ENCODE measurements around the gene SRGN. TPM values are rescaled to one million over a fixed set of nuclear protein-coding genes. Genes with fewer than 3 reads are reported as not detected.

SRGN gene
- total RNA-seq, 1 donor from 2014 or later = 54.3 TPM

DNA sequence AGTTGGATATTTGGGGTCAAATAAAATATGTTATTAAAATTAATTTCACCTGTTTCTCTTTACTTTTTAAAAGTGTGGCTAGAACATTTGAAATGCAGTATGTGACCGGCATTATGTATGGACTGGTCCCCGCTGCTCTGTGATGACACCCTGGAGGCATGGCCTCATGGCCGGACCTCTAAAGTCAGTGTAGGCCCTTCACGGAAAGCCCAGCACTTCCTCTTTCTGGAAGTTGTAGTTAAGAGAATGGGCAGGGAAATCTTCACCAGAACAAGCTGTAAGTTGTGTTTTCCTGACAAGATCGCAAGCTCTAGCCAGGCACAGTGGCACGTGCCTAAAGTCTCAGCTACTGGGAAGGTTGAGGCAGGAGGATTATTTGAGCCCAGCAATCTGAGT lies 38.3 kb upstream of the SRGN start:
- H3K9me3 ChIP-seq (ENCODE audit: control insufficient read depth in 3 of 3, low read length in 3 of 3) = no peaks in the 10 kb centered on the region
- no peak overlapping the region for H3K9ac ChIP-seq (ENCODE audit: low read depth in 1 of 3, low read length in 3 of 3)
- H3K27ac ChIP-seq (ENCODE audit: low read depth, low read length) = peak overlapping the region; percentile 44
- H3K4me1 ChIP-seq (ENCODE audit: control insufficient read depth in 3 of 3, insufficient read depth in 3 of 3, low read length in 3 of 3) = peaks cover 3 to 4% (median 4%) of the 10 kb centered on the region in 3 donors
- no peaks in the 10 kb centered on the region for H3K36me3 ChIP-seq (ENCODE audit: control insufficient read depth in 3 of 3, insufficient read depth in 3 of 3, low read length in 3 of 3)
- H3K4me3 ChIP-seq (ENCODE audit: low read length in 3 of 3) = no peak overlapping the region
- no peaks in the 10 kb centered on the region for H3K27me3 ChIP-seq (ENCODE audit: control insufficient read depth in 3 of 3, insufficient read depth in 3 of 3, low read length in 3 of 3)

DNA sequence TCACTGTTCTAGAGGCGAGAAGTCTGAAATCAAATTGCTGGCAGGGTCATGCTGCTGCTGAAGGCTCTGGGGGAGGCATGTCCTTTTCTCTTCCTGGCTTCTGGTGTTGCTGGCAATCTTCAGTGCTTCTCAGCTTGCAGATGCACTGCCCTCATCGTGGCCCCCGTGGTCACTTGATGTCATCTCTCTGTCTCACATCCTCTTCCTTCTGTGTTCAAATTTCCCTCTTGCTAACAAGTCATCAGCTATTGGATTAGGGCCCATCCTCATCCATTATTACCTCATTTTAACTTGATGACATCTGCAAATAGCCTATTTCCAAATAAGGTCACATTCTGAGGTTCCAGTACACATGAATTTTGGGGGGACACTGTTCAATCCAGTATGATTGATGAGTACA lies 36.6 kb upstream of the SRGN start:
- H3K27me3 ChIP-seq (ENCODE audit: control insufficient read depth in 3 of 3, insufficient read depth in 3 of 3, low read length in 3 of 3) = no peaks in the 10 kb centered on the region
- H3K9me3 ChIP-seq (ENCODE audit: control insufficient read depth in 3 of 3, low read length in 3 of 3) = no peaks in the 10 kb centered on the region
- H3K4me1 ChIP-seq (ENCODE audit: control insufficient read depth in 3 of 3, insufficient read depth in 3 of 3, low read length in 3 of 3) = peaks cover 4 to 8% (median 7%) of the 10 kb centered on the region in 3 donors
- H3K27ac ChIP-seq (ENCODE audit: low read depth, low read length) = peak overlapping the region; percentile 39
- no peaks in the 10 kb centered on the region for H3K36me3 ChIP-seq (ENCODE audit: control insufficient read depth in 3 of 3, insufficient read depth in 3 of 3, low read length in 3 of 3)
- no peak overlapping the region for H3K4me3 ChIP-seq (ENCODE audit: low read length in 3 of 3)
- no peak overlapping the region for H3K9ac ChIP-seq (ENCODE audit: low read depth in 1 of 3, low read length in 3 of 3)

DNA sequence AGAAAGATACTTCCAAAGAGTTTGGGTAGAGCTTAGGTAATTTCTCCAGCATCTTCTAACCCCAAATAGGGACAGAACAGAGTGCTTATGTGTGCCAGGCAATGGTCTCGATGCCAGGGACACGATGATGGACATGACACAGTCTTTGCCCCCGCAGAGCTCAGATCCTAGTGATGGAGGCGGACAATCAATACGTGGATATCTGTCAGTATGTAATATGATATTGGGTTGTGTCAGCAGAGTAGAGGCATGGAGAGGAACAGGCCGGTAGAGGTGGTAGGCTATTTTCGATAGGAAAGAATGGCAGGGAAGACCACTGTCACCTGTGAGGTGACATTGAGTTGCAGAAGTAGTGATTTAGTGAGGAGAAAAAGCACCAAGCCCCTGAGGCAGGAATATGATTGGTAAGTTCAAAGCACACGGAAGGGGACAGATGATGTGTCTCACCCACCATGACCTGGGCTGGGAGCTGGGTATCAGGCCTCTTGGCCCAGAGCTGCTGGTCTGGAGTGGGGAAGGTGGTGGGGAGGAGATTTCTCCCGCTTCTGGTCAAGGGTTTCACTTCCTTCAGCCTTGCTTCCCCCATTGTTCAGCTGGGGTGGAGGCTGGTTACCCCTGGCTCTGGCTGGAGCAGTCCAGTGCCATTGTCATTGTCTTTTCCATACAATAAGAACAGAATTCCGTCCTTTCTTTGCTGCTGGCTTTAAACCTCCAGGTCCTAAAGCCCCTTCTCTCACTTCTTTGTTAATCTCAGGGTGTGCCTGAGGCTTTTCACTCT lies 36.0 kb upstream of the SRGN start:
- no peak overlapping the region for H3K9ac ChIP-seq (ENCODE audit: low read depth in 1 of 3, low read length in 3 of 3)
- no peaks in the 10 kb centered on the region for H3K27me3 ChIP-seq (ENCODE audit: control insufficient read depth in 3 of 3, insufficient read depth in 3 of 3, low read length in 3 of 3)
- H3K9me3 ChIP-seq (ENCODE audit: control insufficient read depth in 3 of 3, low read length in 3 of 3) = no peaks in the 10 kb centered on the region
- peaks cover 8 to 13% (median 13%) of the 10 kb centered on the region in 3 donors for H3K4me1 ChIP-seq (ENCODE audit: control insufficient read depth in 3 of 3, insufficient read depth in 3 of 3, low read length in 3 of 3)
- H3K4me3 ChIP-seq (ENCODE audit: low read length in 3 of 3) = no peak overlapping the region
- no peaks in the 10 kb centered on the region for H3K36me3 ChIP-seq (ENCODE audit: control insufficient read depth in 3 of 3, insufficient read depth in 3 of 3, low read length in 3 of 3)
- H3K27ac ChIP-seq (ENCODE audit: low read depth, low read length) = peak overlapping the region; percentile 39

DNA sequence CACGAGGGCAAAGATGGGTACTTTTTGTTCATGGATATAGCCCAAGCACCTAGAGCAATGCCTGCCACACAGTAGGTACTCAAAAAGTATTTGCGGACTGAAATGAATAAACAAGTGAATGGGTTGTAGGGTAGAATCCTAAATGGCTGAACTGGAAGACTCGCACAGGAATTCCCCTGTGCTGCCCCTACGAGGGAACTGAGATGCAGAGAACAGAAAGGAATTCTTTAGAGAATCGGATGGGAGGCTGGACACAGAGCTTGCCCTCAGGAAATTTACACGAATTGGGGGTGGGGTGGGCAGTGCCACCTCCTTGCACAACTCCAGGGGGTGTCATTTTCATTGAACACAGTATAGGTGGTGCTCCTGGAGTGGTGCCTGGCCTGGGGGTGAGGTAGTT lies 35.2 kb upstream of the SRGN start:
- H3K27me3 ChIP-seq (ENCODE audit: control insufficient read depth in 3 of 3, insufficient read depth in 3 of 3, low read length in 3 of 3) = no peaks in the 10 kb centered on the region
- no peaks in the 10 kb centered on the region for H3K36me3 ChIP-seq (ENCODE audit: control insufficient read depth in 3 of 3, insufficient read depth in 3 of 3, low read length in 3 of 3)
- no peaks in the 10 kb centered on the region for H3K9me3 ChIP-seq (ENCODE audit: control insufficient read depth in 3 of 3, low read length in 3 of 3)
- H3K9ac ChIP-seq (ENCODE audit: low read depth in 1 of 3, low read length in 3 of 3) = no peak overlapping the region
- no peak overlapping the region for H3K4me3 ChIP-seq (ENCODE audit: low read length in 3 of 3)
- peak overlapping the region; percentile 39 for H3K27ac ChIP-seq (ENCODE audit: low read depth, low read length)
- peaks cover 13 to 22% (median 15%) of the 10 kb centered on the region in 3 donors for H3K4me1 ChIP-seq (ENCODE audit: control insufficient read depth in 3 of 3, insufficient read depth in 3 of 3, low read length in 3 of 3)

DNA sequence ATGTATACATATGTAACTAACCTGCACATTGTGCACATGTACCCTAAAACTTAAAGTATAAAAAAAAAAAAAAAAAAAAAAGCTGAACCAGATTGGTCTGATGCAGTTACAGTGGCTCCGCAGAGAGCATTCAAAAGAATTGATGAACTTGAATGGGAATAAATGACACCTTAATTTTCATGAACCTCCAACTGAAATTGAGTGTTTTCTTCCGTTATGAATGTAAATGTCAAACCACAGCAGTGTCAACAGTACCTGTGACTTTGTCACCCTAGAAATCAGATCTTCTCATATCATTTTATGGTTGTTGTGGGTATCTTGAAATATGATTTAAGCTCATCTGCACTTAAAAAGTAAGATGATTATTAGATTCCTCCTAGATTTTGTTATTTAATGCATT lies 32.7 kb upstream of the SRGN start:
- Histone ChIP-seq H3K36me3 (ENCODE audit: control insufficient read depth in 3 of 3, insufficient read depth in 3 of 3, low read length in 3 of 3) (no peaks in the 10 kb centered on the region), H3K4me3 (ENCODE audit: low read length in 3 of 3) (no peak overlapping the region), H3K9me3 (ENCODE audit: control insufficient read depth in 3 of 3, low read length in 3 of 3) (no peaks in the 10 kb centered on the region), H3K9ac (ENCODE audit: low read depth in 1 of 3, low read length in 3 of 3) (no peak overlapping the region), H3K4me1 (ENCODE audit: control insufficient read depth in 3 of 3, insufficient read depth in 3 of 3, low read length in 3 of 3) (peaks cover 15 to 24% (median 15%) of the 10 kb centered on the region in 3 donors), H3K27ac (ENCODE audit: low read depth, low read length) (no peak overlapping the region), H3K27me3 (ENCODE audit: control insufficient read depth in 3 of 3, insufficient read depth in 3 of 3, low read length in 3 of 3) (no peaks in the 10 kb centered on the region)

DNA sequence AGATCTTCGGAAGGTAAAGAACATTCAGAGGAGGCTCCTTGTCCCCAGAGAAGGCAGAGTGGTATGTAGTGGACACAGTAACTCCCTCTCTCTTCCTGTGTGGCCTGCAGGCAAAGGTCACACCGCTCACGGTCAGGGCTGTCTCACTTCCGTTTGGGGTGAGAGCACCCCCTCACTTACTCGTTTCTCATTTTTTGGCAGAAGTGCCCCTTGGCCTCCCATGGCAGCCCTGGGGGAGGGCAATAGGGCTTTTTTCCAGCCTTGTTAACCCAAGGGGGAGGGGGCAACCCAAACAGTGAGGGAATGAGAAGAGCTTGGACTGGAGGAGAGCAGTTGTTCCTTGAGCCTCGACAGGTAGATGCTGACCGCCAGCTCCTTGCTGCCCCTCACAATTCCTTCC lies 31.8 kb upstream of the SRGN start:
- H3K9ac ChIP-seq (ENCODE audit: low read depth in 1 of 3, low read length in 3 of 3) = no peak overlapping the region
- H3K4me3 ChIP-seq (ENCODE audit: low read length in 3 of 3) = no peak overlapping the region
- no peaks in the 10 kb centered on the region for H3K36me3 ChIP-seq (ENCODE audit: control insufficient read depth in 3 of 3, insufficient read depth in 3 of 3, low read length in 3 of 3)
- H3K9me3 ChIP-seq (ENCODE audit: control insufficient read depth in 3 of 3, low read length in 3 of 3) = no peaks in the 10 kb centered on the region
- H3K27me3 ChIP-seq (ENCODE audit: control insufficient read depth in 3 of 3, insufficient read depth in 3 of 3, low read length in 3 of 3) = no peaks in the 10 kb centered on the region
- peak overlapping the region; percentile 63 for H3K27ac ChIP-seq (ENCODE audit: low read depth, low read length)
- H3K4me1 ChIP-seq (ENCODE audit: control insufficient read depth in 3 of 3, insufficient read depth in 3 of 3, low read length in 3 of 3) = peaks cover 15 to 26% (median 18%) of the 10 kb centered on the region in 3 donors

DNA sequence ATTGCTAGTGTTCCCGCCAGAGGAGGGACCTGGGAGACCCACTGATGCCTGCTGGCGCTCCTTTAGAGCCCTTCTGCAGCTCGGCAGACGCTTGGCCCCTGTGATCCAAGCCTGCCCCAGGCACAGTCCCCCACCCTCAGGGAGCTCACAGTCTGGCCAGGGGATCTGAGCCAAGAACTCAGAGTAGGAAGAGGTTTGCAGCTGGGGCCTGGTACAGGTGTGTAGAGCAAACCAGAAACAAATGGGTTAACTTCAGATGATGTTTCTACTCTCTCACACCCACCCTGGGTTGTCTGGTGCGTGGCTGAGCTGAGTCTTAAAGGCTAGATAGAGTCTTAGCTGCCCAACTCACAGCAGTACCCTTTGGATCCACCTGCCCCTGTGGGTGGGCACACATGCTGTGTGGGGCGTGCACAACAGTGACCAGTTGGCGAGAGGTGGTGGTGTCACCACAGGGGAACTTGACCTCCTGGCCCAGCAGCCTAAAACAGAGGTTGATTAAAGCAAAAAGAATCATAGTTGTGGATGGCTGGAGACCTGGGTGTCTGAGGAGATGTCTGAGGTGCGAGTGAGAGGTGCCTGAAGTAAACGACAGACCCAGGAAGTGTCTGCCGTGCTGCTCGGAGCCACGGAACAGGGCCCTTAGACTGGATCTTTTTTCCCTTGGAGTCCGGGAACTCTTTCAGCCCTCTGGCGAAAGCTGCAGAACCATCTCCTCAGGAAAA lies 31.2 kb upstream of the SRGN start:
- Histone ChIP-seq H3K9ac (ENCODE audit: low read depth in 1 of 3, low read length in 3 of 3) (peak overlapping the region in 1 of 3 donors; percentile 8), H3K27me3 (ENCODE audit: control insufficient read depth in 3 of 3, insufficient read depth in 3 of 3, low read length in 3 of 3) (no peaks in the 10 kb centered on the region), H3K27ac (ENCODE audit: low read depth, low read length) (peak overlapping the region; percentile 63), H3K9me3 (ENCODE audit: control insufficient read depth in 3 of 3, low read length in 3 of 3) (no peaks in the 10 kb centered on the region), H3K4me3 (ENCODE audit: low read length in 3 of 3) (no peak overlapping the region), H3K36me3 (ENCODE audit: control insufficient read depth in 3 of 3, insufficient read depth in 3 of 3, low read length in 3 of 3) (no peaks in the 10 kb centered on the region), H3K4me1 (ENCODE audit: control insufficient read depth in 3 of 3, insufficient read depth in 3 of 3, low read length in 3 of 3) (peaks cover 17 to 28% (median 18%) of the 10 kb centered on the region in 3 donors)

DNA sequence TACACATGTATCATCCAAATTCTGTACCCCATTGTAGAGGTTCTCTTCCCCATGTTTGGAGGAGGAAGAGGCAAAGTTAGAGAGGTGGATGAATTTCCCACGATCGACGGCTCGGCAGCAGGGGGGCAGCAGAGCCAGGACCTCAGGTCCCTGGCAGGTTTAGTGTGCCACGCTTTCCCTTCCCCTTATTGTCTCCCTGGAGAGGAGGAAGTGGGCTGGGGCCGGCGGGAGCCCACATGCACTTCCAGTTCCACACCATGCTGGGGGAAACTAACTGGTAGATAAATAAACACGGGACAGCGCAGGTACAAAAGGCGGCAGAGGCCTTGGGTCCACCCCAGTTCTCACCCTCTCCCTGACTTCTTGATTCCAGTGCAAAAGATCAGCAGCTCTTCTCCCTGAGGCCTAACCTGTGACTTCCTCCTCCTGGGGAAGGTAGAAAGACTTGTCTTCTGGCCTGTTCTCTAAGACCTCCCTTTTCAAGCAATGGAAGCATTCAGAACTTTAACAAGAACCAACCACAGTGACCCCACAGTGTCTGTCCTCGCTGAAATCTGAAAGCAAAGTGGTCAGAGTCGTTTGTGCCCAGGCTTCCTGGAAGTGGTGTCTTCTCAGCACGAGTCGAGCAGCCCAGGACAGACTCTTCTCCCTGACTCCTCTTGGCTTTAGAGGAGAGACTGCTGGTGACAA lies 30.5 kb upstream of the SRGN start:
- peak overlapping the region in 1 of 3 donors; percentile 8 for H3K9ac ChIP-seq (ENCODE audit: low read depth in 1 of 3, low read length in 3 of 3)
- peak overlapping the region in 1 of 3 donors; percentile 1 for H3K4me3 ChIP-seq (ENCODE audit: low read length in 3 of 3)
- H3K9me3 ChIP-seq (ENCODE audit: control insufficient read depth in 3 of 3, low read length in 3 of 3) = no peaks in the 10 kb centered on the region
- H3K4me1 ChIP-seq (ENCODE audit: control insufficient read depth in 3 of 3, insufficient read depth in 3 of 3, low read length in 3 of 3) = peaks cover 19 to 29% (median 22%) of the 10 kb centered on the region in 3 donors
- H3K36me3 ChIP-seq (ENCODE audit: control insufficient read depth in 3 of 3, insufficient read depth in 3 of 3, low read length in 3 of 3) = no peaks in the 10 kb centered on the region
- H3K27me3 ChIP-seq (ENCODE audit: control insufficient read depth in 3 of 3, insufficient read depth in 3 of 3, low read length in 3 of 3) = no peaks in the 10 kb centered on the region
- peak overlapping the region; percentile 63 for H3K27ac ChIP-seq (ENCODE audit: low read depth, low read length)

DNA sequence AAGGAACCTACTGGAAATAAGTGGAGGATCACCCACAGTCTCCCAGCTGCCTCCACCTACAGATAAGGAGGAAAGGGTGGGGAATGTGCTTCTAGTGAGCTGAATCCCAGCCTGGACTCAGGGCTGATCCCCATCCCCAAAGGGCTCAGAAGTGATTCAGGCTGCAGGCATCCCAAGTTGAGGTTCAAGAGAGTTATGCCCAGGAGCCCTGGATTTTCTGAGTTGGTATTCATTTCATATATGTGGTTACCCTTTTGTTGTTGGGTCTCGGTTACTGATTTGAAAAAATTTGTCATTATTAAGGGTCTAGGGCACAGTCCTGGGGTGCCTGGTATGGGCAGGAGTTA lies 30.0 kb upstream of the SRGN start:
- Histone ChIP-seq H3K27me3 (ENCODE audit: control insufficient read depth in 3 of 3, insufficient read depth in 3 of 3, low read length in 3 of 3) (no peaks in the 10 kb centered on the region), H3K4me3 (ENCODE audit: low read length in 3 of 3) (no peak overlapping the region), H3K27ac (ENCODE audit: low read depth, low read length) (peak overlapping the region; percentile 63), H3K4me1 (ENCODE audit: control insufficient read depth in 3 of 3, insufficient read depth in 3 of 3, low read length in 3 of 3) (peaks cover 19 to 29% (median 20%) of the 10 kb centered on the region in 3 donors), H3K36me3 (ENCODE audit: control insufficient read depth in 3 of 3, insufficient read depth in 3 of 3, low read length in 3 of 3) (no peaks in the 10 kb centered on the region), H3K9me3 (ENCODE audit: control insufficient read depth in 3 of 3, low read length in 3 of 3) (no peaks in the 10 kb centered on the region), H3K9ac (ENCODE audit: low read depth in 1 of 3, low read length in 3 of 3) (no peak overlapping the region)
